ENCODE data around the gene MAN1A1. TPM values are rescaled to one million over a fixed set of nuclear protein-coding genes. Genes with fewer than 3 reads are reported as not detected.

Gene MAN1A1
- total RNA-seq, 2 donors from 2014 or later: 24.8 to 35.8 TPM

- no peak for DNase-seq (ENCODE audit: low spot score)
- no peaks in the 10 kb centered on the region for H3K4me1 ChIP-seq
- H3K9me3 ChIP-seq: no peaks in the 10 kb centered on the region
- H3K27me3 ChIP-seq: no peaks in the 10 kb centered on the region
- H3K36me3 ChIP-seq: peaks cover 7% of the 10 kb centered on the region
- no peak overlapping the region for H3K27ac ChIP-seq
- no peak for TF ChIP-seq CTCF (IDR thresholded peaks at IDR 0.05)
- H3K4me3 ChIP-seq: no peak overlapping the region
Observed at GRCh38 chr6:119179842-119180241, 169.7 kb downstream of the MAN1A1 start.

- no peaks in the 10 kb centered on the region for H3K9me3 ChIP-seq
- peaks cover 7% of the 10 kb centered on the region for H3K36me3 ChIP-seq
Observed at GRCh38 chr6:119179062-119179461, 170.5 kb downstream of the MAN1A1 start.

DNA sequence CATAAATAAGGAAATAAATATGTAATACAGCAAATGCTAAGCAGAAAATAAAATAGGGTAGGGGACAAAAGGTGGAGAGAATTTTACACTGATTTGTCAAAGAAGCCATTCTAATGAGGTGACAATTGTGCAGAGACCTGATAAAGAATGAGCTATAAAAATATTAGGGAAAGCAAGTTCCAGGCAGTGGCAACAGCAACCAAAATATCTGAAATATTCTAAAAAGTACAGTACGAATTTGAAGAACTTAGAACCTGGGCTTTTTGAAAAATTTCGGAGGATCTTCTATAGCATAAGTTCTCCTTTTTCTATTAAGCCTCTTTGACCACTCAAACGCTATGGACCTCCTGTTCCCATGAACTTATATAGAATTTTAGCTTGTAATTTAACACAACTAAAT is 173.1 kb downstream of the MAN1A1 start:
- TF ChIP-seq CTCF (IDR thresholded peaks at IDR 0.05): no peak
- Histone ChIP-seq H3K4me3 (no peak overlapping the region), H3K4me1 (no peaks in the 10 kb centered on the region), H3K36me3 (peaks cover 7% of the 10 kb centered on the region), H3K27ac (no peak overlapping the region), H3K27me3 (no peaks in the 10 kb centered on the region), H3K9me3 (no peaks in the 10 kb centered on the region)
- DNase-seq (ENCODE audit: low spot score): no peak

More at GRCh38 chr6:119179062-119179461, 170.5 kb downstream of the MAN1A1 start:
- Histone ChIP-seq H3K4me1 (no peaks in the 10 kb centered on the region), H3K4me3 (no peak overlapping the region), H3K27me3 (no peaks in the 10 kb centered on the region), H3K27ac (no peak overlapping the region)
- TF ChIP-seq CTCF (IDR thresholded peaks at IDR 0.05): no peak
- DNase-seq (ENCODE audit: low spot score): no peak

DNA sequence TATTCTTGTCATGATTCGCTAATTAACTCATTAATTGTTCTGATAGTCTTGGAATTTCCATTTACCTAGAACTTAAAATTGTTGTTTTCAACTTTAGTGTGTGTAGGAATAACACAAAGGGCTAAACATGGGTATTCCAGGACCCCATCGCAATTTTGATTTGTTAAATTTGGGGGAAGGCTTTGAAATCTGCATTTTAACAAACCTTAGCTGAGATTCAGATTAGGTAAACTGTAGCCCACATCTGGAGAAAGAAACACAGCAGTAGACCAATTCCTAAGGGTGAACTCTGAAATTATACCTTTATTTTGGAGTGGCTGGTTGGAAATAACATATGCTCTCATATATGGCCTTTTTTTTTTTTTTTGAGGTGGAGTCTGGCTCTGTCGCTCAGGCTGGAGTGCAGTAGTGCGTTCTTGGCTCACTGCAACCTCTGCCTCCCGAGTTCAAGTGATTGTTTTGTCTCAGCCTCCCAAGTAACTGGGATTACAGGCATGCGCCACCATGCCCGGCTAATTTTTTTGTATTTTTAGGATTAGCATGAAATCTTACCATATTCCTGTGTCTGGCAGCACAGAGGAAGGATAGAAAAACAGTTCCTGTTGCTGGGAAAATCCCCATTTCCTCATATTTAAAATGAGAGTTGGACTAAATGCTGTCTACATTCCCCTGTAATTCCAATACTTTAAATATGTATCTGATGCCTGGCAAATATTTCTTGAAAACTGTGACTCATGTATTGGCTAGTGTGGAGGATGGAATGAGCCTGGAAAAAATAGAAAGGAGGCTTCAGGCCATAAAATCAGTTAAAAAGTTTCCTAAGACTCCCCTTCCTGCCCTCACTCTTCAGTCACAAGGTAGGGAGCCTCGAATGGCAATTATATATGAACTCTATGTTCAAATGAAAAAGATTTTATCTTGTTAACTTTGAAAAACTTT is 174.4 kb downstream of the MAN1A1 start:
- Histone ChIP-seq H3K9me3 (no peaks in the 10 kb centered on the region), H3K4me3 (no peak overlapping the region), H3K27ac (no peak overlapping the region), H3K27me3 (no peaks in the 10 kb centered on the region), H3K4me1 (no peaks in the 10 kb centered on the region), H3K36me3 (peaks cover 2% of the 10 kb centered on the region)
- no peak for TF ChIP-seq CTCF (IDR thresholded peaks at IDR 0.05)
- DNase-seq (ENCODE audit: low spot score): no peak

- no peak for DNase-seq (ENCODE audit: low spot score)
- no peak for TF ChIP-seq CTCF (IDR thresholded peaks at IDR 0.05)
- no peaks in the 10 kb centered on the region for H3K36me3 ChIP-seq
- no peaks in the 10 kb centered on the region for H3K9me3 ChIP-seq
- H3K27me3 ChIP-seq: no peaks in the 10 kb centered on the region
- H3K4me3 ChIP-seq: no peak overlapping the region
- no peaks in the 10 kb centered on the region for H3K4me1 ChIP-seq
- H3K27ac ChIP-seq: no peak overlapping the region
Observed at GRCh38 chr6:119174085-119174445, 175.5 kb downstream of the MAN1A1 start.

Data from right atrium auricular region (tissue), 2 donors.